GM21786 (cell line): ENCODE measurements around the gene SIX6.

Source experiments
- ATAC-seq: cut with Tn5 transposase; IDR thresholded peaks from one replicate; pipeline ENCODE4 v1.9.1; 2021; ENCODE audit not compliant: unreplicated experiment

The SIX6 gene

GRCh38 chr14:60512973-60513571 is 4.1 kb downstream of the SIX6 start:
- ATAC-seq, result no peak

GRCh38 chr14:60514378-60514740 is 5.4 kb downstream of the SIX6 start:
- no peak for ATAC-seq

DNA sequence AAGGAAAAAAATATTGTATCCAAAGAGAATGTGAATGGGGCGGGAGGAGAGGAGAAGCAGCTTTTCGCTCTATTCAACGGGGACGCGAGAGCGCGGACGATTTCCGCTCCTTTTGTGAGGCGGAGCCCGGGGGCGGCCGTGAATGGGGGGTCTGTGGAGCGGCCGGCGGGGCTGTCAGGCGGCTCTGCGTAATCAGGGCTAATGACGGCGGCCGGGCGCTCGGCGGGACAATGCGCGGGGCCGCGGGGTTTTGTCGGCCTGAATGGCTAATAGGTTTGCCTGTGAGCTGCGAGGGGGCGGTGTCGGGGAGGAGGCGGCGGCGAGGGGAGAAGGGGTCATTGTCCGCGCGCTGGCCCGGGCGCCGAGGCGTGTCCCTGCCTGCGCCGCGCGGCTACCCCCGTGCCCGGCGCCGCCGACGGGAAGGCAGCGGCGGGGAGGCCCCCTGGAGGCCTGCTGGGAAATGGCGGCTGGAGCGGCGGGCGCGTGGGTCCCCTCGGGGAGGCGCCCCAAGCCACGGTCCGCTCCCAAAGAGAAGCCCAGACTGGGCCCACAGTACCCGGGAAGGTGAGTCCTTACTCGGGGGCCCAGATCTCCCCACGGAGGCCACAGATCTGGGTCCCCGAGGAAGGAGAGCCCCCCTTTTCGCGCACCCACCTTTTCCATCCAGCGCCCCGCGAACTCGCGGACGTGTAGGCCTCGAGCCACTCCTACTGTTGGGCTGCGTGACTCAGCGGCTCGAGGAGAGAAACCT is 6.0 kb downstream of the SIX6 start:
- ATAC-seq, result no peak

- no peak for ATAC-seq
Measured at GRCh38 chr14:60515511-60516289, 6.8 kb downstream of the SIX6 start.

- ATAC-seq, result no peak
Measured at GRCh38 chr14:60532442-60532841, 23.5 kb downstream of the SIX6 start.

- no peak for ATAC-seq
Measured at GRCh38 chr14:60537663-60538062, 28.7 kb downstream of the SIX6 start.

GRCh38 chr14:60544659-60545058 is 35.7 kb downstream of the SIX6 start:
- ATAC-seq, result no peak

DNA sequence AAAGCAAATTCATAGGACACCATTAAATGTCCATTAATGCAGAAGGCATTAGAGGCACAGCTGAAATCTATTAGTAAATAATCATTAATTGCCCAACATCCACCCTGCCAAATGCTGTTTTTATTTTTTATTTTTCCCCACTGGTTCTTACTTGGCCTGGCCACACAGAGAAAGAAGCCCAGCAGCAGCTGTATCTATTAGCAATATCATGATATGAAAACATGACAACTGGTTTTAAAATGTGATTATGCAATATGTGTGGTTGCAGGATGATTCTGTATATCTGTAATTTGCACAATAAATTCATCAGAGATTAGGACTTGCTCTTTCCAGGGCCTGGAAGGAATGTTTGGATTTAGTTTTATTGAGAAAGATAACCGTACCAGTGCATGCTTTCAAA is 44.9 kb downstream of the SIX6 start:
- ATAC-seq, result no peak

DNA sequence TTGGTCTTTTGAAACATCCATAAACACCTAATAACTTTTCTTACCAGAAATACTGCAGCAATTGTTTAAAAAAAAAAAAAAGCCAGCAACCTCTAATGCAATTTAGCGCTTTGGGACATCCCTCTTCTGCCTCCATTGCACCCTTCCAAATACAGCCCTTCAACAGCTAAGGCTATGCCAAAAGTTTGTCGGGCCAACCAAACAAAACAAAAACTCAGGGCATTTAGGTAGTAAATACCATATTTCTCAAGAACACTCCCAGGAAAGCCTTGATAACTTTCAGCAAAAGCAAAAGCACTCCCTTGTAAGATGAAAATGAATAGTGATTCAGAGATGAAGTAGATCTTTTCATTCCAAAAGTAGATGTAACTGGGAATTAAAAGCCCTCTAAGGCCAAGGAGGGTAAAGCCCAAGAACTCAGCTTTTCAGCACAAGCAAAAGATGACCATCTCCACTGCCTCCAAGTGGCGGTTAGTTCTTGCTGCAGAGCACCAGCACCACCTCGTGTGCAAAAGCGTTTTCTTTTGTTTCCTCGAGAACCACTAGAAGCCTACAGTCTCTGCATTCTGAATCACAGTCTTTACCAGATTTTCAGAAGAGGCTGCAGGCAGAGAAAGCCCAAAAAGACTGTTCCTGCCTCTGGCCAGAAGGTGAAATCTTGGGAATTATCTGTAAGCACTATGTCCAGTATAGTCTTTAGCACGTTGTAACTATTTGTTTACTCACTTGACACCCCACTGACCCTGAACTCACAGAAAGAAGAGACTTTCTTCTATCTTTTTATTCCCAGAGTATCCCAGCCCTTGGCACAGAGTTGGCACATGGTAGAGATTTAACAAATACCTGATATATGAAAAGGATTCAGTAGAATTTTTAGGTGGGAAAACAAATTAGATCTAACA is 53.1 kb downstream of the SIX6 start:
- ATAC-seq, result peak; percentile 67
